ENCODE results near the gene ZNF709.

Gene ZNF709

GRCh38 chr19:12484371-12485051 lies at the start of gene ZNF709:
TSS of gene ZNF709 (minus strand) at chr19:12484816. CDS start at chr19:12484657, 159 bp downstream.
- peak; percentile 92 for DNase-seq (ENCODE audit: low spot score)
- CTCF ChIA-PET: interaction anchor here (0.6 kb wide), 1 partner anchor 63 kb away, joined by 3 read pairs; no protein-coding TSS in a partner anchor
- peak within 1 kb of the TSS; percentile 65 for H3K27ac ChIP-seq
- no peak for TF ChIP-seq CTCF (conservative IDR thresholded peaks at IDR 0.05; ENCODE audit: low read depth)
- POLR2A ChIA-PET (ENCODE audit: low non-redundant PET): no interaction called here

GRCh38 chr19:12527034-12527836 lies 42.6 kb upstream of the ZNF709 start:
- no peak for DNase-seq (ENCODE audit: low spot score)
- TF ChIP-seq CTCF (conservative IDR thresholded peaks at IDR 0.05; ENCODE audit: low read depth): no peak
- ChIA-PET CTCF (no interaction called here), POLR2A (ENCODE audit: low non-redundant PET) (no interaction called here)
- no peak overlapping the region for H3K27ac ChIP-seq

- no peak overlapping the region for H3K27ac ChIP-seq
- ChIA-PET POLR2A (ENCODE audit: low non-redundant PET) (no interaction called here), CTCF (no interaction called here)
- no peak for DNase-seq (ENCODE audit: low spot score)
- TF ChIP-seq CTCF (conservative IDR thresholded peaks at IDR 0.05; ENCODE audit: low read depth): no peak
Observed at GRCh38 chr19:12526542-12526941, 41.9 kb upstream of the ZNF709 start.

- no peak for DNase-seq (ENCODE audit: low spot score)
- POLR2A ChIA-PET (ENCODE audit: low non-redundant PET): no interaction called here
- CTCF ChIA-PET: no interaction called here
- no peak overlapping the region for H3K27ac ChIP-seq
- no peak for TF ChIP-seq CTCF (conservative IDR thresholded peaks at IDR 0.05; ENCODE audit: low read depth)
Observed at GRCh38 chr19:12521996-12522395, 37.4 kb upstream of the ZNF709 start.

GRCh38 chr19:12513531-12514061 lies 29.0 kb upstream of the ZNF709 start:
- ChIA-PET POLR2A (ENCODE audit: low non-redundant PET) (no interaction called here), CTCF (no interaction called here)
- no peak overlapping the region for H3K27ac ChIP-seq
- no peak for TF ChIP-seq CTCF (conservative IDR thresholded peaks at IDR 0.05; ENCODE audit: low read depth)
- no peak for DNase-seq (ENCODE audit: low spot score)

GRCh38 chr19:12497032-12497431 lies 12.4 kb upstream of the ZNF709 start:
- no peak for DNase-seq (ENCODE audit: low spot score)
- ChIA-PET POLR2A (ENCODE audit: low non-redundant PET) (no interaction called here), CTCF (interaction anchor here (0.6 kb wide), 2 partner anchors 128 to 661 kb away, joined by 3 read pairs; no protein-coding TSS in a partner anchor)
- TF ChIP-seq CTCF (conservative IDR thresholded peaks at IDR 0.05; ENCODE audit: low read depth): no peak
- H3K27ac ChIP-seq: no peak overlapping the region

All from RWPE1 (cell line).